Ammon's horn (tissue), 1 donor: ENCODE measurements around the gene MRPL21.
"Not testable (repeated sequence)": the region's sequence is repeated elsewhere in the genome, so short reads cannot be mapped to it uniquely, and the experiment has no call there.

Experiments used
- DNase-seq: peaks from one replicate; pipeline ENCODE4 v3.0.0-alpha.2; 2016; ENCODE audit warnings: low spot score

The MRPL21 gene

DNA sequence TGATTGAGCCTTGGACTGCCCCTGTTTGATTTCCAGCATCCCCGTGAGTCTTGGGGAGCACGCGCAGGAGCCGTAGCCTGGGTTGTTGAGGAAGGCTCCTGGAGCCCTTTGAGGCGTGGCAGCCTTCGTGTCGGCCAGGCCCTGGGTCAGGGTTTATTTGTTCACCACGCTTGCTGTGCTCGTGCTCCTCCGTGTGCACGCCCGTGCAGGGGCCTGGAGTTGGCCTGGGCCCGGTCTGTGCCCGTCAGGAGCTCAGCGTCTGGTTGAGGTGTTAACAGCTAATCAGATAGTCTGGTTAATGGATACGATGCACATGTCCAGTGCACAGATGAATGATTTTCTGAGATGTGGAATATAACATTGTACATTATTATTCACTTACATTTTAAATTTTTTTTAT is 8.1 kb upstream of the MRPL21 start:
- DNase-seq = no peak

DNA sequence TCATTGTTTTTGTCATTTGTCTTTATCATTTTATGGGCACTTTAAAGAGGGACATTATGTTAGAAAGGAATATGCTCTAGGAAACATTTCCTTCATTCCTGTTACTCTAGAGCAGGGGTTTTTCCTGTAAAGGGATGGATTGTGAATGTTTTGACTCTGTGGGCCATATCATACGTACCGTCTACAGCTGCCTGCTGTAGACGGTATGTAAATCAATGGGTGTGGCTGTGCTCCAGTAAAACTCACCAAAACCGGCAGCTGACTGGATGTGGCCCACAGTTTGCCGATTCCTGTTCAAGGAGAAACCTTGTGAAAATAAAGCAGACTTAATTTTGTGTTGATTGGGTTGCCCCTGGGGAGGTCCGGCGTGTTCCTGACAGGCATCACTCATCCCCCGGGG is 7.3 kb upstream of the MRPL21 start:
- no peak for DNase-seq

DNA sequence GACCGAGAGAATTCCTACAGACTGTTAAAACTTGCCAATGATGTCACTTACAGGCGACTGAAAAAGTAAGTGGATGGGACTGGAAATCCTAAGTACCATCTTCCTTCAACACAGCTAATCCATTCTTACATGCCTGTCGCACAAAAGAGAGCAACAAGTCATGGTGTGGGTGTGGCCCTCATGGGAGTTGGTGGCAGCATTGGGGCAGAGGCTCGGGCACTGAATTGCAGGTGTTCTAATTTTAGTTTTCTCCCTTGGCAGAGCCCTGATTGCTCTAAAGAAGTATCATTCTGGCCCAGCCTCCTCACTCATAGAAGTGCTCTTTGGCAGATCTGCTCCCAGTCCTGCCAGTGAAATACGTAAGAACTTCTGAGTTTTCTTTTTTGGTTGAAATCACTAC is 4.6 kb upstream of the MRPL21 start:
- no peak for DNase-seq

DNA sequence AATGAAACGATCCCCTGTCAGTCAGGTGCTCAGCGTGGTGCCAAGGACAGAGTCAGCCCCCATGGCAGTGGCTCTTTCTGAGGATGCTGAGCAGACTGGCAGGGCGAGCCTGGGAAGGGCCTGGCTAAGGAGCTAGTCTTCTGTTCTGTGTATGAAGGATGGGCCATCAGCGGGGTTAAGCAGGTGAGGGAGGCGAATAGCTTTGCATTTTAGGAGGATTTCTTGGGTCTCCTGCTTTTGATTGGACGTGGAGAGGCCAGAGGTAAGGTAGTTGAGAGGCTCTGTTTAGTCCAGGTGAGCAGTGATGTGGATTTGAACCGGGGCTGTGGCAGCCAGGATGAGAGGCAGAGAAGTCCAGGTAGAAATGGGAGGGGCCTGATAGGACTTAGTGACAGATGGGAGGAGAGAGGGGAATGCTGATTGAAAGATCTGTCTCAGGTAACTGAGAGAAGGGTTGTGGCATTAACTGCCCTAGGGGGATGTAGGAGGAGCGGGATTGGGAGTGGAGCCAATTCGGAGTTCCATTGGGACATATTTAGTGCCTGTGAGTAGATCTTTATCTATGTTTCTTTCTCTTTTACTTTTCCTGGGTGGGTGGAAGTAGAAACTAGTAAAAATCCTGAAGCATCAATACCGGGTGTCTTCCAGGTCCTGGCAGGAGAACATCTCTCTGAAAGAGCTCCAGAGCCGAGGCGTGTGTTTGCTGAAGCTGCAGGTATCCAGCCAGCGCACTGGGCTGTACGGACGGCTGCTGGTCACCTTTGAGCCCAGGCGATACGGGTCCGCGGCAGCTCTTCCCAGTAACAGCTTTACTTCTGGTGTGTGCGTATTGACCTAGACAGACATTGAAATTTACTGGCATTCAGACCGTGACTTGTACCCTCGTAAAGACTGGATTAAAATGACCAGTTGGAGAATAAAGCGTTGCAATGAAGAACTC is 2.1 kb upstream of the MRPL21 start:
- DNase-seq = no peak

GRCh38 chr11:68904248-68904847 is 716 bp upstream of the MRPL21 start:
- DNase-seq = peak; percentile 18

DNA sequence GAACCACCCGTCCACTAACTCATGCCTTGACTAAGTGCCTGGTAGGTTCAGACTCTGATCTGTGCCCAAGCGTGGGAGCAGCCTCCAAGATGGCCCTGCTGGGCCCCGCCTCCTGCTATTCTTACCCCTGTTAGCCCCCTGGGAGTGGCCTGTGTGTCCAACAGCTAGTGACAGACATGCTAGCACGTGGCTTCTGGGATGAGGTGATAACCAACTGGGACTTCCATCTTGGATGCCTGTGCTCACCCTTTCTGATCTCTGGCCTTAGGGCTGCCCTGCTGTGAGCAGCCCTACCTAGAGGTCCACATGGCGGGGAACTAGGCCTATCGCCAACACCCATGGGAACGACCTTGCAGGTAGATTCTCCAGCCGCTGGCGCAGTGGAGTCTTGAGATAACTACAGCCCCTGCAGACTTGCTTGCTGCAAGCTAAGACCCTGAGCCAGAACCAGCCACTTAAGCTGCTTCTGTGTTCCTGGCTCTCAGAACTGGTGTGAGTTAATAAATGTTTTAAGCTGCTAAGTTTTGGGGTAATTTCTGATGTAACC is 2.7 kb downstream of the MRPL21 start:
- no peak for DNase-seq

- no peak for DNase-seq
These were observed 6.2 kb downstream of the MRPL21 start for GRCh38 chr11:68897441-68897840.

GRCh38 chr11:68896171-68896959 is 7.3 kb downstream of the MRPL21 start:
- DNase-seq = no peak

DNA sequence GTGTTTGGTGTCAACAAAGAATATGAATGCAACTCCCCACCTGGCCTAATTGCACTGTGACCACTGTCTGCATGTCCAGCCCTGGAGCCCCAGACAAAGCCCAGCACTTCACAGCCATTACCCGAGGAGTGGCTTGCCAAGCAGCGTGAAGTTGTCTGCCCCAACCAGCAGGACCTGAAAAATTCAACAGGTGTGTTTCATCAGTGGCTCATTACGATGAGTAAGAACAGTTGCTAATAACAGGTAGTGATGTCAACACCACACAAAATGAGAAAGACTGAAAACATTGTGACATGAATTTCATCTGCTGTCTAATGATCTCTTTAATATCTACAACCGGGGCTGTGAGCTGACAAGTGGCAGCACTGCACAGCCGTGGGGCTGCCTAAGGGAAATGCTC is 10.3 kb downstream of the MRPL21 start:
- DNase-seq = no peak

GRCh38 chr11:68892576-68892975 is 11.1 kb downstream of the MRPL21 start:
- no peak for DNase-seq

DNA sequence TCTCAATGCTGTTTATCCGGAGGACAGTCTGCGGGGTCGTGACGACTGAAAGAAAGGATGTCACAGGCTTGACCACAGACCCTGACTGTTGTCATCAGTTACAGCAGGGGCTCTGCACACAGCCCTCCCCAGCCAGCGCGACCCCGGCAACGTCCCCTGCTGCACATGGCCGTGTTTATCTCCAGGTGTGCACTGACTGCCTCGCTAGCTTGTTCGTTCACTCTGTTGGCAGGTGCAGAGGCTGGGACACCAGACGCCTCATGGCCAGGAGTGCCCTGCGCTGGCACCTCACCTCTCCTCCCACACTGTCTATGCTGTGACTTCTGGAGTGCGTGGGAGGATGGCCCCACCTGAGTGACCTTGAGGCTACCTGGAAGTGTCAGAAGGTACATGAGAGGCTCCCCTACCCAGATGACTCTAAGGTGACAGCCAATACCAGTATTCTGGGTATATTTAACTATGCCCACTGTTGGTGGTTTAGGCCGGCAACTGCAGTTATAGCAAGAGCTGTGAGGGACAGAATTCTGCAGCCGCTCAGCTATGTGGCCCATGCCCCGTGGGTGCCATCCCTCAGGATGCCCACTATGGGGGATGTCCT is 12.2 kb downstream of the MRPL21 start:
- DNase-seq = no peak

DNA sequence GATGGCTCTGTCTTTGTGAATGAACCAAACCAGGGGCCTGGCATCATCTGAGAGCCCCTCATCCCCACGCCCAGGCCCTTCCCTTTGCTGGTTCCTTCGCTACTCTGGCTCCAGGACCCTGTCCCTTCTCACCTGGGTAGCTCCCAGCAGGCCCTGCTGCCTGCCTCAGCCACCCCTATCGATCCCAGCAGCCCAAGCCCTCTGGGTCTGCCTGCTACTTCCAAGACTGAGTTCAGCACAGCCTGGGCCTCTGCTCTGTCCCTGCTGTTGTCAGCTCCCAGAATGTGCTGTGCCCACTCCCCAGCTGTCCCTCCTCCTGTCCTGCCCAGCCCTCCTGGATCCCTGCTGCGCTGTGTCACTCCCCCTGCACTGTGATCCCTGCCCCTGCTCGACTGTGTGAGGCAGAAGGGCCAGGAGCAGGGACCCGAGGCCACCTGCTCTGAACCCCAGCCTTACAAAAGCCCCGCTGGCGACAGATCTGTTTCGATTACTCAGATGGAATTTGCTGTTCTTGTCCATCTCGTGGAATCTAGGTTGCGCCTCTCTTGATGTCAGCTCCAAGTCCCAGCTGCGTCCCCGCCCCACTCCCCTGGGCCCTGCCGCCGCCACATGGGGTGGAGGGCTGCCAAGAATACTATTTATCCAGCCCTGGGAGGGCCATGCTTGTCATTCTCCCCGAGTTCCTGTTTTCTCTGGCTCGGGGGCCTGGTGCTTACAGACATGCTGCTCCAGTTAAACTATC is 13.0 kb downstream of the MRPL21 start:
- DNase-seq = peak; percentile 81

- DNase-seq = no peak
These were observed 13.6 kb downstream of the MRPL21 start for GRCh38 chr11:68889948-68890446.

- DNase-seq = not testable (repeated sequence)
These were observed 18.8 kb downstream of the MRPL21 start for GRCh38 chr11:68884827-68885226.

DNA sequence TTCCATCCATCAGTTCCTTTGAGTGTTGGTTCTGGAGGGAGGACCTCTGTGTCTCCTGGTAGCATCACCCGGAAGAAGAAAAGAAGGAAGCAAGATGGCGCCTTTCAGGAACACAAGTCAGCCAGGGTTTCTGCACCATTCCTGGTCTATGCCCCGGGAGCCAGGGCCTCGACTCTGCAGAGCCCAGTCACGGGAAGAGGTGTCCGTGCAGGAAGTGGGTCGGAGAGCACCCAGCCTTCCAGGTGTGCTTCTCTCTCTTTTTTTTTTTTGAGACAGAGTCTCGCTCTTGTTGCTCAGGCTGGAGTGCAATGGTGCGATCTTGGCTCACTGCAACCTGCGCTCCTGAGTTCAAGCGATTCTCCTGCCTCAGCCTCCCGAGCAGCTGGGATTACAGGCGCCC is 21.2 kb downstream of the MRPL21 start:
- DNase-seq = no peak

- DNase-seq = no peak
These were observed 22.3 kb downstream of the MRPL21 start for GRCh38 chr11:68881320-68881719.

DNA sequence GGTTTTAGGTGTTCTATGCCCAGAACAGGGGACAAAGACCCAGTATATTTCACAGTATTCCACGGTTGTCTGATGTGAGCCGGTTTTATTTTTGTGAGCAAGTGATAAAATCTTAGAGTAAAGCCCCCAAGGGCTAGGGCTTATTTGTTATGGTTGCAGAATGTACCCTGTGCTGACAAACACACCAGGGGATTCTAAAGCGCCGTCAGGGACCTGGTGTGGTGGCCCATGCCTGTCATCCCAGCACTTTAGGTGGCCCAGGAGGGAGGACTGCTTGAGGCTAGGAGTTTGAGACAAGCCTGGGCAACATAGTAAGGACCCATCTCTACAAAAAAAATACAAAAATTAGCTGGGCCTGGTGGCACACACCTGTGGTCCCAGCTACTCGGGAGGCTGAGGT is 22.8 kb downstream of the MRPL21 start:
- DNase-seq = no peak

GRCh38 chr11:68878022-68878421 is 25.6 kb downstream of the MRPL21 start:
- no peak for DNase-seq

DNA sequence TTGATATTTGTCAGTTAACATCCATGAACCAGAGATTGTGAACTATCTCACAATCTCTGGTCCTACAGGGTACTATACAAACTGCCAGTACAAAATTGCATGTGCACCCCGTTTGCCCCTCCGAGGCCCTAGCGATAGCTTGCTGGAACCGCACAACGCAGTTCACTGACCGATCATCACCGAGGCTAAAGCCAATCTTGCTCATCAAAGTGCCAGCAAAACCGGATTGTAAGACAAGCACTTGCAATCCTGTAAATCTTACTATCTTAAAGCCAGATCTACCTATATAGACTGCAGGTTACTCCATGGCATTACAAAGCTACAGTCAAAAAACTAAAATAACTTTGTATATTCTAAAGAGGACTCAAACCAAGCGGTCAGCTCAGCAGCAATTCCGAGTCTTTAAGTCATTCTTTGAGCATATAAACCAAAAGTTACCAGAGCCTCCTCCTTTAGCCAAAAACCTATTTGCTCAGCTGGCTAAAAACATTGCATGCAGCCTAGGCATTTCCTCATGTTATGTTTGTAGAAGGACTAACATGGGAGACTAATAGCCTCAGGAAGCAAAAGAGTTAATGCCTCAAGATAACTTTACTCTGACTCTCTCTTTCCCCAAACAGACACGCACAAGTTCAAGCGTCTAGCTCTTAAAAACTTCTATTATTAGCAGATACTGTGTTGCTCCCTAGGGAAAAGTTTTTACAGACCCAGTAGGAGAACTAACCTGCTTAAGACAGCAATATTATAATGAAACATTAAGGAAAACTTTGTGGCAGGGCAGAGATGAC is 31.2 kb downstream of the MRPL21 start:
- DNase-seq = no peak

DNA sequence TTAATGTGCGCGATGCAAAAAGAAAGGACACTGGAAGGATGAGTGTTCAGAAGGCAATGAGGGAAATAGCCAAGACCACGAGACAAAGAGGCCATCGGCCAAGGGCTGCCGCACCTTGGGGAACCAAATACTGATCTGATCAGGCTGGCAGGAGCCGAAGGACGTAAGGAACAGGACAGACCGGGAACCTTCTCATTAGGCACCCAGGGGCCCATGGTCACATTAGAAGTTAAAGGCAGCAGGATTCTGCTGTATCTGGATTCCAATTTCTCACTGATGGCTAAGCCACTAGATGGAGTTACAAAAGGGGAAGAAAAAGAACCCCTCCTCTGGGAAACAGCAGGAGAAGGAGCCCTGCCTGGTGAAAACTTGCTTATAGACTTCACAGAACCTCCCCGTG is 33.2 kb downstream of the MRPL21 start:
- DNase-seq = no peak
